Panc1 (cell line): ENCODE data around the gene C4orf50. TPM values are rescaled to one million over a fixed set of nuclear protein-coding genes. Genes with fewer than 3 reads are reported as not detected.

Source experiments
- ATAC-seq: fragments of 200-7000 bp; cut with Tn5 transposase; 2 replicates; pipeline ENCODE4 v1.9.1; 2020; ENCODE audit warnings: mild to moderate bottlenecking, moderate library complexity
- BruUV-seq: library from RNA; stranded (reverse); fragments of 400-500 nt; replicated peaks from 2 replicates; lab custom pipeline; 2021; lab: Mats Ljungman, UMichigan
- CTCF ChIA-PET: fragments of 300-600 bp; sonication (Branson Sonifier 250); formaldehyde crosslinking; loops from one replicate; lab custom pipeline; 2022; ENCODE audit warnings: antibody characterized with exemption; lab: Charles Lee
- POLR2A ChIA-PET: fragments of 300-600 bp; sonication (Branson Sonifier 250); formaldehyde crosslinking; loops from one replicate; lab custom pipeline; 2022; ENCODE audit warnings: antibody characterized with exemption; lab: Charles Lee
- DNase-seq: peaks from one replicate; pipeline ENCODE4 v3.0.0-alpha.2; 2010; ENCODE audit warnings: low read depth, low spot score
- H3K27ac ChIP-seq: 2 replicates; pipeline ENCODE4 v1.5.1; 2011; ENCODE audit warnings: mild to moderate bottlenecking, low read length, inconsistent platforms
- H3K27me3 ChIP-seq: fragments of 200-500 bp; sonication (Bioruptor generic); 2 replicates; pipeline ENCODE4 v1.6.0; 2014; ENCODE audit warnings: low read length, inconsistent platforms; ENCODE audit not compliant: control insufficient read depth, insufficient read depth
- H3K36me3 ChIP-seq: fragments of 200-500 bp; sonication (Bioruptor generic); 2 replicates; pipeline ENCODE4 v1.5.1; 2014; ENCODE audit warnings: inconsistent platforms, mild to moderate bottlenecking, low read length, moderate library complexity; ENCODE audit not compliant: control insufficient read depth, insufficient read depth
- H3K4me1 ChIP-seq: 2 replicates; pipeline ENCODE4 v1.5.1; 2011; ENCODE audit warnings: inconsistent platforms, mild to moderate bottlenecking, low read length, moderate library complexity; ENCODE audit not compliant: control insufficient read depth, insufficient read depth
- H3K4me3 ChIP-seq, 2 experiments: 2 replicates each; pipeline ENCODE4 v1.5.1; 2011 to 2012; ENCODE audit warnings: low read depth in 2 of 2, low read length in 2 of 2, mild to moderate bottlenecking in 2 of 2, inconsistent platforms in 1 of 2, moderate library complexity in 1 of 2
- H3K9me3 ChIP-seq: fragments of 200-500 bp; sonication (Bioruptor generic); 2 replicates; pipeline ENCODE4 v1.5.1; 2014; ENCODE audit warnings: low read depth, mild to moderate bottlenecking, inconsistent platforms, low read length, moderate library complexity; ENCODE audit not compliant: control insufficient read depth, insufficient read depth
- CTCF ChIP-seq: fragments of 450-650 bp; IDR thresholded peaks from 2 replicates; pipeline ENCODE4 v1.5.1; 2017; ENCODE audit warnings: mild to moderate bottlenecking
- POLR2AphosphoS5 ChIP-seq: IDR thresholded peaks from 2 replicates; pipeline ENCODE4 v1.6.1; 2012; ENCODE audit warnings: mild to moderate bottlenecking, low read depth, low read length, moderate library complexity
- REST ChIP-seq, 2 experiments: IDR thresholded peaks; 2 replicates each; pipeline ENCODE4 v1.6.1; 2011 to 2012; ENCODE audit warnings: low read depth in 2 of 2, control low read depth in 1 of 2, low read length in 1 of 2, mild to moderate bottlenecking in 1 of 2, moderate library complexity in 1 of 2; ENCODE audit not compliant: insufficient read depth in 1 of 2
- SIN3A ChIP-seq: IDR thresholded peaks from 2 replicates; pipeline ENCODE4 v1.6.1; 2012; ENCODE audit warnings: low read depth, mild to moderate bottlenecking, low read length, moderate library complexity, borderline replicate concordance; ENCODE audit not compliant: insufficient read depth
- TCF7L2 ChIP-seq: IDR thresholded peaks from 2 replicates; pipeline ENCODE4 v1.6.1; 2011; ENCODE audit warnings: mild to moderate bottlenecking, low read depth, low read length, inconsistent platforms
- in situ Hi-C: cut with HindIII; loops from 2 replicates; pipeline ENCODE4 v1.10.0; 2016; ENCODE audit warnings: low sequenced_read_pairs, low pct_unique_long_range_greater_than_20kb
- intact Hi-C: fragments of 100-400 bp; cut with micrococcal nuclease; formaldehyde crosslinking; loops from one replicate; pipeline ENCODE4 v1.10.0; 2022; ENCODE audit not compliant: unreplicated experiment
- total RNA-seq: library from RNA; stranded (reverse); gene quantifications from one replicate; pipeline ENCODE4 v1.2.1, GENCODE V29; 2021; ENCODE audit not compliant: unreplicated experiment

The C4orf50 gene
- total RNA-seq, 1 experiment from 2014 or later = under 0.01 TPM

- Histone ChIP-seq H3K27ac (no peak overlapping the region), H3K27me3 (no peaks in the 10 kb centered on the region; the same call in 1 of the 2 replicates), H3K36me3 (no peaks in the 10 kb centered on the region), H3K4me3 (no peak overlapping the region), H3K4me1 (no peaks in the 10 kb centered on the region), H3K9me3 (no peaks in the 10 kb centered on the region)
- ChIA-PET CTCF (no interaction called here), POLR2A (no interaction called here)
- BruUV-seq = no TSS peak
- in situ Hi-C loops (no loop called here), intact Hi-C loops (no loop called here)
- DNase-seq (no peak), ATAC-seq (no peak)
- TF ChIP-seq TCF7L2 = no peak
- no peak for TF ChIP-seq POLR2AphosphoS5
- TF ChIP-seq SIN3A = no peak
- TF ChIP-seq CTCF = no peak
- TF ChIP-seq REST (IDR thresholded peaks at IDR 0.05; ENCODE audit: insufficient read depth in 1 of 2, low read depth in 2 of 2, low read length in 1 of 2) = no peak
Observed at GRCh38 chr4:6024313-6024960, 6.2 kb upstream of the C4orf50 start.

GRCh38 chr4:6023731-6024130 lies 5.5 kb upstream of the C4orf50 start:
- no peaks in the 10 kb centered on the region for H3K4me1 ChIP-seq
- POLR2A ChIA-PET = no interaction called here
- no peak overlapping the region for H3K4me3 ChIP-seq
- no peaks in the 10 kb centered on the region for H3K36me3 ChIP-seq
- no peak for TF ChIP-seq SIN3A
- no peak for TF ChIP-seq CTCF
- TF ChIP-seq REST (IDR thresholded peaks at IDR 0.05; ENCODE audit: insufficient read depth in 1 of 2, low read depth in 2 of 2, low read length in 1 of 2) = no peak
- no peak for TF ChIP-seq TCF7L2
- no peak for TF ChIP-seq POLR2AphosphoS5
- no peaks in the 10 kb centered on the region for H3K9me3 ChIP-seq
- H3K27ac ChIP-seq = no peak overlapping the region
- BruUV-seq = no TSS peak
- intact Hi-C loops (no loop called here), in situ Hi-C loops (no loop called here)
- DNase-seq (no peak), ATAC-seq (no peak)
- CTCF ChIA-PET = no interaction called here
- H3K27me3 ChIP-seq = no peaks in the 10 kb centered on the region; the same call in 1 of the 2 replicates
